ENCODE results near the gene NRN1.

Gene NRN1

DNA sequence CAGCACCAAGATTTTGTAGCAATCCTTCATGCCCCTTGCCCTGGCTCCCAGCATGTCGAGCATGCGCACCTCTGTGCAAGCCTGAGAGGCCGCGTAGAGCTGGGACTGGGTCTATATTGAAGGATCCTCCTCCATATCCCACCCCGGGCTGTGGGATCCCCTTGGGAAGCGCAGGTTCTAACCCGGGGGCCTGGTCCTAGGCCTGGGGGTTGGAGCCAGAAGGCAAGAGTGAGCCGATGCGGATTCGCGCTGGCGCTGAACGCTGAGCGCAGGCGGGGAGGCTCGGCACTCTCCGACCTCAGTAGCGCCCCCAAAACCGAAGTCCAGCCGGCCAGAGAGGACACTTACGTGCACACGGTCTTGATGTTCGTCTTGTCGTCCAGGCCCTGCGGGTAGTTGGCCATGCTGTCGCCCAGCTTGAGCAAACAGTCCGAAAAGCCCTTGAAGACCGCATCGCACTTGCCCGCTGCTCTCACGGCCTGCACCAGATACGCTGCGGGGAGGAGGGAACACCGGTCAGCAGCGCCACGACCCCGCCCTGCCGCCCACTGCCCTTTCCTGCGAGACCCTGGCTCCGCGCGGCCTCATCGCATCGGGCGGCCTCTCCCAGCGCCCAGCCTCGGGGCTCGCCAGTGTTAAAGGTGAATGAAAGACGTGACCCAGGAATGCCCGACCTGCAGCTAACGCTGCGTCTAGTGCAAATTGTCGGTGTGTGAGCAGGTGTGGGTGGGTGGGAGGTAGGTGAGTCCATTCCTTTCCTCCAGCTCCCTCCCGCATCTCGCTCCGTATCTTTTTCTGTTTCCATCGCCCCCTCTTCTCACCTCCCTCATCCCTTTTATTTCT lies 4.5 kb downstream of the NRN1 start:
- DNase-seq (ENCODE audit: low read depth): no peak

DNA sequence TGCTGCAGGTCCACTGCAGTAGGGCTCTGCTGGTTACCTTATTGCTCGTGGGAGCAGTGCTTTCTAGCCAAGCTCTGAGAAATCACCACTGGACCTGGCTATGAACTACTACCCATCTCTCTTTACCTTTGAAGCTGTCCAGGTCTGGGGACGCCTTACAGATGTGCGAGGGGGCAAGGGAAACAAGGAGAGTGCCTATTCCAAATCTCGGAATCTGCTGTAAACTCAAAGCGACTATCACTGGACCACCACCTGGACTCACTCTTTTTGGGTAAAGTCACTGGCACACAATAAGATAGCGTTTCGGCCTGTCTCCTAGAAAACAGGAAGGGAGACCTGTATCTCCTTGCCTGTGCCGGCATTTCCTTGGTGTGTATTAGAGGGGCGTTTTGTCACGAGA lies 5.3 kb downstream of the NRN1 start:
- DNase-seq (ENCODE audit: low read depth): no peak

DNA sequence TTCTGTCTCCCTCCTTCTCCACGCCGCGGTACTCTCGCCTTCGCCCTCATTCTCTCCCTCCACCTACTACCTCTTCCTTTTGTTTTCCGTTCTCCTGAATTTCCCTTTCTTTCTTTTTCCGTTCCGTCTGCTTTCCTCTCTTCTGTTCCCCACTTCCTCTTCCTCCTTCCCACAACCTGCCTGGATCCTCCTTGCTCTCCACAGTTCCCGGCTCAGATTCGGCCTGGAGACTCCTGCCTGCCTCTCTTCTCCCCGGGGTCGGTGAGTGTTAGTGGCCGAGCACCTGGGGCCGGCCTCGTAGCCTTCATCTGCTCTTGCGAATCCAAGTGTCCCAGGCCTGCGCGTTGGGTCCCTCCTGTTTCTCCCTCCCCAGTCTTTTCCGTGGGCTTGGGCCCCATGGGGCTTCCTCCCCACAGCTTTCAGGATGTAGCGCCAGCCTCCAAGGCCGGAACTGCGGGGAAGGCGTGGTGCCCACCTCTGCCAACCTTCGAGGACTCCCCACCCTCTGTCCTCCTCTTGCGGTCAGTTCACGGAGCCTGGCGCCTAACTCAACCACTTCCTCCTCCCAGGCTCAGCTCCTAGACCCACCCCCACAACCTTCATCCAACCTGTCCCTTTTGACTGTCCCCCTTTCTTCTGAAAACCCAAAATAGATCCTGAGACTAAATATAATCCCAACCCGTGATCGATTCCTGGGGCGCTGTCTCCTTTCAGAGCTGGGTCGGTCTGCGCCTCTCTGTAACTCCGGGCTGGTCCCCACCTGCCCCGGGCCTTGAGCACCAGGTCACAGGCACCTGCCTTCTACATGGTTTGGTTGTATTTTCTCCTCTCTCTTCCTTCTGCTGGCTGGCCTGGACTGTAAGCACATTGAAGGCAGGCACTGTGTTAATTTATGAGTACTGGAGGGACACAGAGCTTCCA lies 6.8 kb downstream of the NRN1 start:
- no peak for DNase-seq (ENCODE audit: low read depth)

DNA sequence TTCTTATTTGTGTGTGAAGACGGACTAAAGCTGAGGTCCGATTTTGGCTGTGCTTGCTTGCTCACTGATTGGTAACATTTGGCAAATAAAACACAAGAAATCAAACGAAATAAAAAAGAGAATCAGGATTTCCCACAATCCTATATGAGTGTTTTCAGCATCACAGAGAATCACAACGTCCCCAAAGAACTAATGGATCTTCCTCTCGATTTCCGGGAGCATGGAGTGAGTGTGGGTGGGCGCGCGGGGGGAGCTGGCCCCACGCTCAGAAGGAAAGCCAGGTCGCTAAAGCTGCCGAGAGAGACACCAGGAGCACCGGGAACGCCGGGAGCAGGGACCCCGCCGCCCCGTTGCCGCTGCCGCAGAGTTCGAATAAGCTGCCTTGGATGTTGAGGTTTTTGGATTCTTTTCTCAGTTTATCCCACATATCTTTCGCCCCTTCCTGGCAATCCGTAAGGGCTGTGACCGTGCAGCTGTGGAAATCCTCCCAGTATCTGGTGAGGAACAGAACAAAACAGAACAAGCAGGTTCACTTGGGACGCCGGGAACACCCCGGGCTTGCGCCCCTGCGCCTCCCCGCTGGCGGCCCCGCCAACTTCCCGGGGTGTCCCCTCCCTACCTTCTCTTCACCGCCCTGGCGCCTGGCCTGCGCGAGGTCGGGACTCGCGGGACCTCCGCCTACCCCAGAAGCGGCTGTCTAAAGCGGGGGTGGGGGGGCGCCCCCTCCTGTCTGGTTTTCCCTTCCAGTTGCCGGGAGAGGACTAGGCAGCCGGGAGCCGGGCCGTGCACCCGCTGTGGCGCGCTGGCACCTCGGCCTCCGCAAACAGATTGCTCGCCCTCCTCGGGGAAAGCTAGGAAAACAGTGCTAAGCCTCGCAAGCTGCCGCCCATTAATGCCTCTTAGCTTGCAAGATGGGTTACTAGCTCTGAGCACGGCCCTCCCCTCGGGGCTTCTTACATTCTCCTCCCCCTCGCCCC lies 7.7 kb downstream of the NRN1 start:
- no peak for DNase-seq (ENCODE audit: low read depth)

DNA sequence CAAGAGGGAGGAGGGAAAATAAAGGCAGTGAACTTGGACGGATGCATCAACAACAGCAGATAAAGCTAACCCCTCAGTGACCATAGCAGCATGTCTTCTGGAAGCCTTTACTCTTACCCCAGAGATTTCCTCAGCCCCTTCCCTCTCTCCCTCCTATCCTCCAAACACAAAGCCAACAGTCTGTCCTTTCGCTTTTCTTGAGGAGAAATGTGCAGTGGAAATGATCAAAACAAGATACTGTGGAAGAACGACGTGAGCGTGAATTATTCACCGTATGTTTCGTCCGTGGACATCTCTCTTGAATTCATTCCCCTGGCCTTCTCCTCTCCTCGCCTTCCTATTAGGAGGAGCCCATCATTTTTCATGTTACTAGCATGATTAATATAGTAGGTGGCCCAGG lies 8.5 kb downstream of the NRN1 start:
- no peak for DNase-seq (ENCODE audit: low read depth)

DNA sequence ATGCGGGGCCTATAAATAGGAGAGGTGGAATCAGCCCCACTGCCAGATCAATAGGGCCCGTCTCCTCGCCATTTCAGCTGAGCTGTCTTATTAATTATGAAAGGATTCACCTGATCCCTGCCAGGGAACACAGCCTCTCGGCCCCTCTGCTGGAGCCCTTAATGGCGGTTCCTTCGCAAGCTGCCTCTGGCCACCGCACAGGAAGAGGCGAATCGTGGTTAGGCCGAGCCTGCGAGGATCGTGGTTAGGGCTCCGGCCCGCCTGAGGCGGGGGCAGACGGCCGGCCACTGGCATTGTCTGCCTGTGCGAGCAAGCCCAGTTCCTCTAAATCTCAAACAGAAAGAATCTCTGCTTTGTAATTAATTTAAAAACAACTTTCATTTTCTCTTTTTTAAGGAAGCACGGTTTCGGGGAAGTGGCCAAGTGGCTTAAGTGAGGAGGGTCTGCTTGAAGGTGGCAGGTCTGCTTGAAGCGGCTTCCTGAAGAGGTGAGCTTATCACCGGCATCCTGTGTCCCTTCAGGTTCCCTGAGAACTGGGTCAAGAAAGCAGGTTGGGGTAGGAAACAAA lies 9.2 kb downstream of the NRN1 start:
- no peak for DNase-seq (ENCODE audit: low read depth)

DNA sequence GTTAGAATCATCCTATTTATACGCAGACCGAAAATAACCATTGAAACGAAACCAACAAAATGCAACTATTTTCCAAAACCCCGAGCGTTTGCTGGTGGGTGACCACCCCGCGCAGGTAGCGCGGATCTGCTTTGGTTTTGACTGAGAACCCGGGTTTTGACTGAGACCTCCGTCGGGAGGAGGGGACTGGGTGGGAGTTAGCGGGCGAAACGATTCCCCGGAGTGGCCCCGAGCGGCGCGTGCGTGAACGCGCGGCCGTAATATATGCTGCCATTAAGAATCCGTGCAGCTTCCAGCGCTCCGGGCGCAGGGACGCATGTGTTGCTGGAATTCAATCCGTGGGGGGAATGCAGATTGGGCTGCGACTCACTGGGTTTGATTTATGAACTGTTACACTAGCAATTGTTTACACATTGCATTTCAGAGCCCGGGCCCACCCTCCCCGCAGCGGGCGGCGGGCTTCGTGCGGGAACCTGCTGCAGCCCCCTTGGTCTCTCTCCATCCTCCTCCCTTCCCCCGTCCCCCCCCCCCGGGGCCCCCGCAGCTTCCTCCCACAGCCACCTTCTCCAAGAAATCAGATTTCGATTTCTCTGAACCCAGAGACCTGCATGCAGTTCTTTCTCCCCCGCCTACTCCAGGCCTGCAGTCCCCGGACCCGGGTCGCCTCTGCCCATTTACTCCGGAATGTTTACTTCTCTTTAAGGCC lies 9.9 kb downstream of the NRN1 start:
- DNase-seq (ENCODE audit: low read depth): no peak

DNA sequence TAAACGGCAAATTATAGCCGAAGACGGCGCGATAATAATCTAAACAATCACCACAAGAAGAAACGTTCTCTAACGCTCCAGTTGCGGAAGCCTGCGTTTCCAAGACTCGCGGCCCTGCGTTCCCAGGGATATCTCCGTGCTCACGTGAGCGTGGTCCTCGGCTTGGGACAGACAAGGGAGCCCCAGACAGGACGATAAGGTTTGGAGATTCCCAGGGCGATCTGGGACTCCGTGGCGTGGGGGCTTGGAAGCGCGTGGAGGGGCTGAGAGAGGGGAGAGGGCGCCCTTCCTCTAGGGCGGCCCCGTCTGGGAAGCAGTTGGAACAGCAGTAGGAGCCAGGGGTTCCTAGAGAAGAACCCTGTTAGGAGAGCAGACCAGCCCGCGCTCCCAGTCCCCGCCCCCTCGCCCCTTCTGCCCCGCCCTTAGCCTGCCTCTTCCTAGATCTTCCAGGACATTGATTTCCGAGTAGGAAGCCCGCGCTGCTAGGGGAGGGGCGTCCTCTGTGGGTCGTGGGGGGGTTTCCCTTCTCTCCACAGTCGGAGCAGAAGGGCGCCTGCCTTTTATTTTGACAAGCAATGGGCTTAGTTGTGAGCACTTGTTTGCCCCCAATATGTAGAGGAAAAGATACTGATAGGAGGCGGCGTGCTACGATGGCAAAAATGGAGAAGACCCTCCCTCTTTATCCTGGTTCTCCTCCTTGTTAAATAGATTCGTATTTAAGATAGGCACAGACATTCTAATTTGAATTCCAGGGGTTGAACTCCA lies 10.6 kb downstream of the NRN1 start:
- DNase-seq (ENCODE audit: low read depth): no peak

DNA sequence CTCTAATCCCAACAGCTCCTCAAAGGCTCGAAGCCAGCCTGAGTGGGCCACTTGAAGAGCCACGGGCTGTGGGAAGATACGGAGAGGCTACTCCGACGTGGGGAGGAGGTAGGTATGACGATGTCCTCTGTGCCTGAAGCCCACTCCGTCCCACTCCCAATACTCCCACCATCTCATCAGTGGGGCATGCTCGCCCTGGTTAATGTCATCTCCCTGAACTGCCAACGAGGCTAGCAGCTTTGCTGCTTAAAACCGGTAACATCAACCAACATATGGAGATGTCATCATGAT lies 11.1 kb downstream of the NRN1 start:
- DNase-seq (ENCODE audit: low read depth): no peak

DNA sequence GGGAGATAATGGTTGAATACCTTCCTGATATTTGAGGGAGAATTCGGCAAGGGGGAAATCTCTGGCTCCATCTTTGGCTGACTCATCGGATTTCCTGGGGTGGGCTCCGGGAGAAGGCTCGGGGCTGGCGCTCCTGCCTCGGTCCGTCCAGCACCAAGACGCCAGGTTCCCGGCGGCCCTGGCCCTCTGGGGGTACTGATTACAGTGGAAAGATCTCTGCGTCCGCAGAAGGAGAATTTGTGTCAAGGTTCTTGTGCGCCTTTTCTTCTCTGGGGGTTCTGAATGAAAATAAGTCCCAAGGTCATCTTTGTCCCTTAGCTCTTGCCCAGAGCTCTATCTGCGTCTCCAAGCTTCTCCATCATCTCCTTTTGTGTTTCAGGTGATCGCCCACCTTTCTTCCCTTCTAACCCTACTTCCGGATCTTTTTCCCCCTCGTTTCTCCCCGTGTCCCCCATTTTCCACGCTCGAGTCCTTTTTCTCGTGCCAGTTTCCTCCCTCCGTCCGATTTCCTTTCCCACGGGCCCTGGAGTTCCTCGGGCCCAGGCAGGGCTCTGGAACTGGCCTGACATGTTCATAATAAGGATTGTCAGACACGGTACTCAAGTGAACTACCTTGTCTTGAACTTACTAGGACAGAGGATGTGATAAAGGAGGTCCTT lies 11.6 kb downstream of the NRN1 start:
- DNase-seq (ENCODE audit: low read depth): no peak

DNA sequence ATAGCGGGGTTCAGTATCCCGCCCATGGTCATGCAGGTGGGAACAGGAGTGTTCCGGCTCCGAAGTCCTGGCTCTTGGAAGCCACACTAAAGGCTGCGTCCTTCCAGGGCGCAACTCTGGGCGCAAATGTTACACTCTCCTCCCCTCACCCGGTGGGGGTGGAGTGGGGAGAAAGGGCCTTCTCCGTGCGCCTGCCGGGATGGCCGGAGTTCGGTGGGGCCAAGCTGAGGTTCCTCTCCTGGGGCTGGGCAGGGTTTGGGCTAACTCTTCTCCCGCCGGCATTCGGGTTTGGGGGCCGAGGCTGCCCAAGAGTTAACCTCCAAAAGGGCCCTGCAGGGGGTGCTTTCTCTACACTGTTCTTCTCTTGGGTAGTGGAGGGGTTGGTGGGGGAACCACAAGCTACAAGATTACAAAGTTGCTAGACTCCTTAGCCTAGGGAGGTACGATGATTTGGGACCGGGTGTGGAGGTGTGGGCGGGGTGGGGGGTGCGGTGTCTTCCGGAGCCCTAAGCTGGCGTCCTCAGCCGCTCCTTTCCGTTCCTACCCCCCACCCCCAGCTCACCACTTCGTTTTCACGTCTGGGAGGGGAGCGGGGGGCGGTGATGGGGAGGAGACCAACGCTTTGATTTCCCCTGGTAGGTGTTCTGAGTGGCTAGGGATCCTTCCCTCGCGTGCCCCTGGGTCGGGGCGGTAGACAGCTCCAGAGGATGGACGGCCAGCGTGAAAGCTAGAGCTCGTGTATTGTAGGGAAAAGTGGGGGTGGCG lies 12.3 kb downstream of the NRN1 start:
- DNase-seq (ENCODE audit: low read depth): no peak

DNA sequence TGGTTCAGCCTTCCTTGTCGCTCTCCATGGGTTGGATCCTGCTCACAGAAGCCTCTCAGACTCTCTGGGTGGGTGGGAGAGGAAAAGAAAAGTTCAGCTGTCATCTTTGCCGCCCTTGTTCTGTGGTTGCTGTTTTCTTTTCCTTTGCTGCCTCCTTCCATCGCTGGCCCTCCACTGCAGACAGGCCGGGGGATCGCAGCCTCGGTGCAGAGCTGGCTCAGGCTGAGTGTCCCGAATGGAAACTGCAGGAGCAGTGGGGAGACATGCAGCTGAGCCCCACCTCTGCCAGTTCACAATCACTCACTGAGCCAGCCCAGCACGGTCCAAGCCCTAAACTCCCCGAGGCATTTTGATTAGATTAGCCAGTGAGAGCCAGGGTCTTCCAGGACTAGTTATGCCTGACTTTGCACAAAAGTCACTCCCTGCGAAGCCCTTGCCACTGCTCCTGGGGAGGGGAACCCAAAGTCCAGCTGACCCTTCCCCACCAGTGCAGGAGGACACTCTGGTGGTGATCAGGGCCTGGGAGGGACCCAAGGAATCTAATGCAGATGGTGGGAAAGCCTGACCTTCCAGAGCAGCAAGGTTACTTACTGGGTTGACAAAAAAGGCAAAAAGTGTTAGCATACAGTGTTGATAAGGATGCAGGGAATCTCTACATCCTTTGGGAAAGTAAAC lies 14.0 kb downstream of the NRN1 start:
- no peak for DNase-seq (ENCODE audit: low read depth)

DNA sequence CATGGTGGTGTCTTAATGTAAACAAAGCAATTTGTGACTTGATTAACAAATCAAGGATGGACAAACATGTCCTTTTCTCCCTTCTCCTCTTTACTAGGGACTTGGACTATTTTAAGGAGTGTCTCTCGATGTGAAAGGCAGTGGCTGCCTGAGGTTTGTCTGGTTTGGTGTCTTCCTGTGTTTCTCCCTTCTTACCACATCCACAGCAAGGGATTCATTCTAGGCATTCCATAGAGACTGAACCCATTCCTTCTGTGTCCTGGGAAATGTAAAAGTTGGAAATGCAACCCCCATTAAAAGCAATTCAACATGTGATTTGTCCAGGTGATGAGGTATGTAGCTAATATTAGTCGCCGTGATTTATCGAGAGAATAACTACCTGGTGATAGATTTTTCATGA lies 15.9 kb downstream of the NRN1 start:
- DNase-seq (ENCODE audit: low read depth): no peak

DNA sequence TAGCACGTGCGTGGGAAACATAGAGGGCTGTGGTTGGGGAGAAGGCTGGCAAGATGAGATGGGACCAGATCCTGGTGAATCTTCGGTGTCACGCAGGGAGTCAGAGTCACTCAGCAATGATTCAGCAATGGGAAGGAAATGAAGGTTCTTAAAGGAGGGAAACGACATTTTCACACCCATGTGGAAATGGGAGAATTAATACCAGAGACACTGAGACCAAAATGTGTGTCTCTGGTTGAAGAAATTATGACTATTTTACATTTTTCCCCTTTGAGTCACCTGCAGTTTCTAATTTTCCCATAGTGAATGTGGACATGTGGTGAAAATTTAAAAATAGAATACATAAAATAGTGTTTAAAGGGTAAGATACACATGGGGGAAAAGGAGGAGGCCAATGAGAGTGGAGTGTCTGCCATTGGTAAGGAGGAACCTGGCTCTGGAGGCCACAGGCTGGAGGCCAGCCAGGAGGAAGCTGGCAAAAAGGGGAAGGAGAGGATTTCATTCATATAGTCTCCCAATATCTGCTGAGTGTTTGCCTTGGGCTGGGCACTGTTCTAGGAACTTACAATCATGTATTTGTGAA lies 17.5 kb downstream of the NRN1 start:
- no peak for DNase-seq (ENCODE audit: low read depth)

DNA sequence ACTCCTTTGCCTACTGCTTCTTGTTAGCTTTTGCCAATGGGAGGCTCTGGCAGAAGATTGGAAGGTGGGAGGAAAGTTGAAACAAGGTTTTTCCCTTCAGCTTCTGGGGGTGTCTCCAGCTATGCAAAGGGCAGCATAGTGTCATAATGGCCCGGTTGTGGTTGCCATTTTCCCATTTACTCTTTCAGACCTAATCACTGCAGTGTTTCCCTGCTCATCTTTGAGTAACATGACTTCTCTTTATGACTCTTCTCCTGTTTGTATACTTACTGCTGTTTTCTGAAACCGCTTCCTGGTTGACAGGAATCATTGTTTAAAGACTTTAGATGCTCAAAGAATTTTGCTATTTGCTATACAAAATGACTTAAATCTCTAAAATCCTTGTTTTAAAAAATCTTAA lies 19.9 kb downstream of the NRN1 start:
- no peak for DNase-seq (ENCODE audit: low read depth)

DNA sequence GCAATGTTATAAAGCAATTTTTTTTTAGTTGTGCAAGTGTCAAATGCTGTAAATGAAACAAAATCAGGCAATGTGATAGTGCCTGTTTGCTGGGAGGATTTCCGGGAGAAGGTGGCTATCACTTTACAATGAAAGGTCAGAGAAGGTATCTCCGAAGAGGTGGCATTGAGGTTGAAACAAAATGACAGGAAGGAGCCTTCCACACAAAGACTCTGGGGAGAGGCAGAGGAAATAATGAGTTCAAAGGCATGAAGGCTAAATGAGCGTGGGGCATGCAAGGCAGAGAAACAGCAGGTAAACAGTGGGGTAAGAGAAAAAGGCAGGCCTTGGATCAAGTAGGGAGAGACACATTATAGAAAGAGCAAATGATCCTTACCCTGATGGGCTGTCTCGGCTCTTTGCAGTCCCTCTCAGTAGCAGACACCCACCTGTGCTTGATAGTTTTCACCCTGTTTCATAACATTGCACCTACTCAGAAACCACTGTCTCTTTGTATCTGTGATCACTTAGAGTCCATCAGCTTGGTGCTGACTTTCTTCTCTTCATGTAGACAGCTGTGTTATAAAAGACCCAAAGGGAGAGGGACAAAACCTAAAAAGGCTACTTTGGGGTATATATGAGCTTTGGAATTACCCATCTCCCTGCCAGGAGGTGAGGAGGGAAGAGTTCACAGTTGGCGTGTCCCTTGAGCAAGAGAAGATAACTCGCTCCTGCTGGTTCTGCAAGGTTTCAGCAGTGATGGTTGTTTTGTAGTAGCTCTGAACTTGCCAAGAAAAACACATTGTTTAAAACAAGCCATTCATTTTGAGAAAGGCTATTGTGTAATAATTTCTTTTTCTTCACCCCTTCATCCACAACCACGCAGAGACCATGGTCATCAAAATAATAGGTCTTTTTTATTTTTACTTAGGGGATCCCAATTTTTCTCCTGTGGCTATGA lies 22.3 kb downstream of the NRN1 start:
- DNase-seq (ENCODE audit: low read depth): no peak

Measured in CMK (cell line).